VCaP (cell line): ENCODE measurements around the gene PRRT4.
A peak's percentile ranks its signal among the peaks of the same experiment; 100 is the strongest.

Experiments used
- H3K27ac ChIP-seq: fragments of 450-650 bp; 2 replicates; pipeline ENCODE4 v1.5.1; 2017
- CTCF ChIP-seq: fragments of 450-650 bp; conservative IDR thresholded peaks from 2 replicates; pipeline ENCODE4 v1.5.1; 2017; ENCODE audit warnings: mild to moderate bottlenecking, moderate library complexity

Gene PRRT4

GRCh38 chr7:128406314-128407232 lies 45.1 kb upstream of the PRRT4 start:
- no peak for TF ChIP-seq CTCF
- H3K27ac ChIP-seq: peak overlapping the region; percentile 93

- no peak for TF ChIP-seq CTCF
- H3K27ac ChIP-seq: peak overlapping the region; percentile 93
These were observed 44.2 kb upstream of the PRRT4 start for GRCh38 chr7:128405471-128406313.

- TF ChIP-seq CTCF: peak; percentile 36
- H3K27ac ChIP-seq: peak overlapping the region; percentile 93
These were observed 43.5 kb upstream of the PRRT4 start for GRCh38 chr7:128404886-128405470.

GRCh38 chr7:128404143-128404681 lies 42.7 kb upstream of the PRRT4 start:
- H3K27ac ChIP-seq: peak overlapping the region; percentile 93
- no peak for TF ChIP-seq CTCF

- H3K27ac ChIP-seq: peak overlapping the region; percentile 93
- TF ChIP-seq CTCF: no peak
These were observed 42.2 kb upstream of the PRRT4 start for GRCh38 chr7:128403676-128404075.

- no peak for TF ChIP-seq CTCF
- no peak overlapping the region for H3K27ac ChIP-seq
These were observed 40.9 kb upstream of the PRRT4 start for GRCh38 chr7:128402356-128402755.

GRCh38 chr7:128400566-128400965 lies 39.1 kb upstream of the PRRT4 start:
- no peak overlapping the region for H3K27ac ChIP-seq
- TF ChIP-seq CTCF: no peak
